ENCODE measurements around the gene SOAT1.
"Not testable (repeated sequence)": the region's sequence is repeated elsewhere in the genome, so short reads cannot be mapped to it uniquely, and the experiment has no call there.

The SOAT1 gene

GRCh38 chr1:179365342-179366092 lies 71.9 kb downstream of the SOAT1 start, which contains the start of gene AXDND1:
Gene AXDND1, plus strand, starts transcription at chr1:179365971. Its CDS starts 539 bp downstream, at chr1:179366510.
- DNase-seq, result peak; percentile 90

- peak; percentile 13 for DNase-seq
These were observed 72.7 kb downstream of the SOAT1 start for GRCh38 chr1:179366093-179366800.

GRCh38 chr1:179369751-179370341 lies 76.2 kb downstream of the SOAT1 start:
- peak; percentile 19 for DNase-seq

- no peak for DNase-seq
These were observed 78.6 kb downstream of the SOAT1 start for GRCh38 chr1:179372160-179372559.

GRCh38 chr1:179376223-179376622 lies 82.6 kb downstream of the SOAT1 start:
- no peak for DNase-seq

GRCh38 chr1:179380299-179380698 lies 86.7 kb downstream of the SOAT1 start:
- no peak for DNase-seq

- no peak for DNase-seq
These were observed 90.4 kb downstream of the SOAT1 start for GRCh38 chr1:179384027-179384426.

GRCh38 chr1:179385510-179385909 lies 91.9 kb downstream of the SOAT1 start:
- no peak for DNase-seq

- DNase-seq, result no peak
These were observed 100.1 kb downstream of the SOAT1 start for GRCh38 chr1:179393721-179394120.

GRCh38 chr1:179399399-179399798 lies 105.8 kb downstream of the SOAT1 start:
- DNase-seq, result not testable (repeated sequence)
